ENCODE results near the gene SNX25.

DNA sequence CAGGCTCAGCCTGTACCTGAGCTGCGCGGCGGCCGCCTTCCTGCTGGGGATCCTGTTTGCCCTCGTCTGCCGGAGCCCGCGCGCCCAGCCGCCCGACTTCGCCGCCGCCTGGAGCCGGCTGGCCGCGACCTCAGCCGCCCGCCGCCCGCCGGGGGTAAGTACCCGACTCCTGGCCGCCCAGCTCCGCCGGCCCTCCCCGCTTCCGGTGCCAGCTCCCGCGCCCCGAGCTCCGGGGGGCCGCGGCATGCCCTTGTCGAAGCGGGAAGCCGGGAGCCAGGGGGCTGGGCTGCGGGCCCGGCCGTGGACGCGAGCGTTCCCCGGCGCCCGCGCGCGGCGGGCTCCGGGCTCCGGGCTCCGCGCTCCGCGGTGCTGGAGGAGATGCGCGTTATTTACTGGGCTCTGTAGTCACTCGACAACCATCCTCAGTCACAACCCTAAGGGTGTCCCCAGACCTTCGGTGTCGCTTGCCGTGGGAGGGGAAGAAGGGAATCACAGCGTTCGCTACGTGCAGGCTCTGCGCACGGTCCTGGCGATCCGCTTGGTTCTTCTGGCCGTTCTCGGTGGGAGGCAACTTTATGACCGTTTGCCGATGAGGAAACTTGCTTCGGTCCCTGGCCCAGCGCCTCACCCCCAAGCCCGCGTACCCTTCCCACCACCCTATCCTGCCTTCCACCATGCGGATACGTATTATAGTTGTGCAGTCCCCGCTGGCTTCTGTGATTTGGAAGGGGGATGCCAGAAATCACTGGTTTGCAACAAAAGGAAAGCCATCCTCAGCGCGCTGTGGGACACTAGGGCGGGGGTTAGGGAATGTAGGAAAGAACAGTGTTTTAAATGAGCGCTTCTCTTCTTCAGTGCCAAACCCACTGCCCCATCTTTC is 944 bp downstream of the SNX25 start:
- TF ChIP-seq, protein P1, sequence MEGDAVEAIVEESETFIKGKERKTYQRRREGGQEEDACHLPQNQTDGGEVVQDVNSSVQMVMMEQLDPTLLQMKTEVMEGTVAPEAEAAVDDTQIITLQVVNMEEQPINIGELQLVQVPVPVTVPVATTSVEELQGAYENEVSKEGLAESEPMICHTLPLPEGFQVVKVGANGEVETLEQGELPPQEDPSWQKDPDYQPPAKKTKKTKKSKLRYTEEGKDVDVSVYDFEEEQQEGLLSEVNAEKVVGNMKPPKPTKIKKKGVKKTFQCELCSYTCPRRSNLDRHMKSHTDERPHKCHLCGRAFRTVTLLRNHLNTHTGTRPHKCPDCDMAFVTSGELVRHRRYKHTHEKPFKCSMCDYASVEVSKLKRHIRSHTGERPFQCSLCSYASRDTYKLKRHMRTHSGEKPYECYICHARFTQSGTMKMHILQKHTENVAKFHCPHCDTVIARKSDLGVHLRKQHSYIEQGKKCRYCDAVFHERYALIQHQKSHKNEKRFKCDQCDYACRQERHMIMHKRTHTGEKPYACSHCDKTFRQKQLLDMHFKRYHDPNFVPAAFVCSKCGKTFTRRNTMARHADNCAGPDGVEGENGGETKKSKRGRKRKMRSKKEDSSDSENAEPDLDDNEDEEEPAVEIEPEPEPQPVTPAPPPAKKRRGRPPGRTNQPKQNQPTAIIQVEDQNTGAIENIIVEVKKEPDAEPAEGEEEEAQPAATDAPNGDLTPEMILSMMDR (IDR thresholded peaks at IDR 0.05), result no peak
- TF ChIP-seq POLR2A (IDR thresholded peaks at IDR 0.05), result peak in 1 of 2 donors; percentile 21
- TF ChIP-seq POLR2AphosphoS5 (IDR thresholded peaks at IDR 0.05; ENCODE audit: insufficient read depth in 1 of 2, low read depth in 1 of 2), result peak in 1 of 2 donors; percentile 54

Data from vagina (tissue), 2 donors.